Mucosa of rectum (tissue), 2 donors: ENCODE measurements around the gene DSCAM.
"Not testable (repeated sequence)": the region's sequence is repeated elsewhere in the genome, so short reads cannot be mapped to it uniquely, and the experiment has no call there.

Source experiments
- H3K27ac ChIP-seq, 2 donors: one replicate each; pipeline ENCODE4 v1.7.0; 2013; ENCODE audit warnings: inconsistent platforms in 2 of 2, low read depth in 2 of 2, low read length in 2 of 2
- H3K27me3 ChIP-seq, 2 donors: one replicate each; pipeline ENCODE4 v1.7.0; 2013; ENCODE audit warnings: low read length in 2 of 2; ENCODE audit not compliant: control insufficient read depth in 2 of 2, insufficient read depth in 2 of 2
- H3K36me3 ChIP-seq, 2 donors: one replicate each; pipeline ENCODE4 v1.7.0; 2013; ENCODE audit warnings: low read length in 2 of 2; ENCODE audit not compliant: control insufficient read depth in 2 of 2, insufficient read depth in 2 of 2
- H3K4me1 ChIP-seq, 2 donors: one replicate each; pipeline ENCODE4 v1.7.0; 2013; ENCODE audit warnings: low read length in 2 of 2, mild to moderate bottlenecking in 1 of 2; ENCODE audit not compliant: control insufficient read depth in 2 of 2, insufficient read depth in 2 of 2
- H3K4me3 ChIP-seq, 2 donors: one replicate each; pipeline ENCODE4 v1.7.0; 2013; ENCODE audit warnings: low read length in 2 of 2
- H3K9ac ChIP-seq, 2 donors: one replicate each; pipeline ENCODE4 v1.7.0; 2013; ENCODE audit warnings: low read length in 2 of 2, low read depth in 1 of 2, mild to moderate bottlenecking in 1 of 2
- H3K9me3 ChIP-seq, 2 donors: one replicate each; pipeline ENCODE4 v1.7.0; 2013; ENCODE audit warnings: low read length in 2 of 2; ENCODE audit not compliant: control insufficient read depth in 2 of 2
- donor health status: healthy.
- donor health status: Normal muscosa, but diverticular disease.

The DSCAM gene

GRCh38 chr21:40463176-40463575 is 383.8 kb downstream of the DSCAM start:
- Histone ChIP-seq H3K4me1 (no peaks in the 10 kb centered on the region), H3K27ac (no peak overlapping the region)

GRCh38 chr21:40461008-40461407 is 385.9 kb downstream of the DSCAM start:
- Histone ChIP-seq H3K9me3 (no peaks in the 10 kb centered on the region), H3K9ac (no peak overlapping the region), H3K27ac (no peak overlapping the region), H3K4me3 (no peak overlapping the region), H3K27me3 (no peaks in the 10 kb centered on the region), H3K36me3 (no peaks in the 10 kb centered on the region), H3K4me1 (no peaks in the 10 kb centered on the region)

More at GRCh38 chr21:40463176-40463575, 383.8 kb downstream of the DSCAM start:
- Histone ChIP-seq H3K36me3 (no peaks in the 10 kb centered on the region), H3K4me3 (no peak overlapping the region), H3K27me3 (no peaks in the 10 kb centered on the region), H3K9ac (no peak overlapping the region), H3K9me3 (no peaks in the 10 kb centered on the region)

- Histone ChIP-seq H3K4me3 (no peak overlapping the region), H3K27me3 (no peaks in the 10 kb centered on the region), H3K27ac (no peak overlapping the region), H3K9ac (no peak overlapping the region), H3K4me1 (no peaks in the 10 kb centered on the region), H3K36me3 (no peaks in the 10 kb centered on the region), H3K9me3 (no peaks in the 10 kb centered on the region)
Observed at GRCh38 chr21:40457741-40458140, 389.2 kb downstream of the DSCAM start.

- H3K36me3 ChIP-seq: no peaks in the 10 kb centered on the region
- no peaks in the 10 kb centered on the region for H3K4me1 ChIP-seq
- no peaks in the 10 kb centered on the region for H3K9me3 ChIP-seq
- H3K27ac ChIP-seq: no peak overlapping the region
- no peak overlapping the region for H3K9ac ChIP-seq
- H3K4me3 ChIP-seq: no peak overlapping the region
- H3K27me3 ChIP-seq: no peaks in the 10 kb centered on the region
Observed at GRCh38 chr21:40454057-40454456, 392.9 kb downstream of the DSCAM start.

GRCh38 chr21:40453183-40453582 is 393.8 kb downstream of the DSCAM start:
- H3K36me3 ChIP-seq: no peaks in the 10 kb centered on the region
- no peaks in the 10 kb centered on the region for H3K4me1 ChIP-seq
- H3K4me3 ChIP-seq: no peak overlapping the region
- no peaks in the 10 kb centered on the region for H3K9me3 ChIP-seq
- no peak overlapping the region for H3K9ac ChIP-seq
- no peak overlapping the region for H3K27ac ChIP-seq
- no peaks in the 10 kb centered on the region for H3K27me3 ChIP-seq

GRCh38 chr21:40452548-40452947 is 394.4 kb downstream of the DSCAM start:
- Histone ChIP-seq H3K4me3 (no peak overlapping the region), H3K27ac (no peak overlapping the region), H3K4me1 (no peaks in the 10 kb centered on the region), H3K9me3 (no peaks in the 10 kb centered on the region), H3K27me3 (no peaks in the 10 kb centered on the region), H3K36me3 (no peaks in the 10 kb centered on the region), H3K9ac (no peak overlapping the region)

GRCh38 chr21:40447016-40447415 is 399.9 kb downstream of the DSCAM start:
- Histone ChIP-seq H3K27ac (no peak overlapping the region), H3K36me3 (no peaks in the 10 kb centered on the region), H3K27me3 (no peaks in the 10 kb centered on the region), H3K4me3 (no peak overlapping the region), H3K9ac (no peak overlapping the region), H3K9me3 (peaks cover 0 to 4% of the 10 kb centered on the region in 2 donors), H3K4me1 (no peaks in the 10 kb centered on the region)

- Histone ChIP-seq H3K9me3 (peaks cover 0 to 4% of the 10 kb centered on the region in 2 donors), H3K27ac (no peak overlapping the region), H3K27me3 (no peaks in the 10 kb centered on the region), H3K4me3 (no peak overlapping the region), H3K36me3 (no peaks in the 10 kb centered on the region), H3K9ac (no peak overlapping the region), H3K4me1 (no peaks in the 10 kb centered on the region)
Observed at GRCh38 chr21:40445349-40445921, 401.5 kb downstream of the DSCAM start.

GRCh38 chr21:40439581-40439980 is 407.4 kb downstream of the DSCAM start:
- not testable (repeated sequence) for H3K9me3 ChIP-seq, H3K9ac ChIP-seq, H3K27ac ChIP-seq, H3K36me3 ChIP-seq, H3K4me3 ChIP-seq, H3K27me3 ChIP-seq, H3K4me1 ChIP-seq

GRCh38 chr21:40438616-40439015 is 408.3 kb downstream of the DSCAM start:
- Histone ChIP-seq H3K9ac (no peak overlapping the region), H3K9me3 (peaks cover 0 to 1% of the 10 kb centered on the region in 2 donors), H3K4me1 (no peaks in the 10 kb centered on the region), H3K27ac (no peak overlapping the region), H3K27me3 (no peaks in the 10 kb centered on the region), H3K4me3 (no peak overlapping the region), H3K36me3 (no peaks in the 10 kb centered on the region)

GRCh38 chr21:40436261-40436660 is 410.7 kb downstream of the DSCAM start:
- Histone ChIP-seq H3K4me3 (no peak overlapping the region), H3K27me3 (no peaks in the 10 kb centered on the region), H3K9ac (no peak overlapping the region), H3K36me3 (no peaks in the 10 kb centered on the region), H3K9me3 (peaks cover 0 to 4% of the 10 kb centered on the region in 2 donors), H3K4me1 (no peaks in the 10 kb centered on the region), H3K27ac (no peak overlapping the region)
